ENCODE data around the gene PSMC5.

PSMC5 gene

GRCh38 chr17:63820963-63821561 lies 6.2 kb upstream of the PSMC5 start:
- DNase-seq (ENCODE audit: low spot score) = no peak

- DNase-seq (ENCODE audit: low spot score) = no peak
These were observed 5.4 kb upstream of the PSMC5 start for GRCh38 chr17:63821804-63822203.

- DNase-seq (ENCODE audit: low spot score) = no peak
These were observed 4.7 kb upstream of the PSMC5 start for GRCh38 chr17:63822537-63822936.

- DNase-seq (ENCODE audit: low spot score) = no peak
These were observed 3.4 kb upstream of the PSMC5 start for GRCh38 chr17:63823659-63824331.

- no peak for DNase-seq (ENCODE audit: low spot score)
These were observed 2.9 kb upstream of the PSMC5 start for GRCh38 chr17:63824362-63824761.

- peak; percentile 21 for DNase-seq (ENCODE audit: low spot score)
These were observed 696 bp upstream of the PSMC5 start for GRCh38 chr17:63826468-63827001.

- DNase-seq (ENCODE audit: low spot score) = no peak
These were observed 580 bp downstream of the PSMC5 start for GRCh38 chr17:63827801-63828221.

- no peak for DNase-seq (ENCODE audit: low spot score)
These were observed 1.7 kb downstream of the PSMC5 start for GRCh38 chr17:63828936-63829335.

- DNase-seq (ENCODE audit: low spot score) = no peak
These were observed 3.0 kb downstream of the PSMC5 start for GRCh38 chr17:63830278-63830677.

GRCh38 chr17:63830904-63831491 lies 3.8 kb downstream of the PSMC5 start:
- DNase-seq (ENCODE audit: low spot score) = no peak

GRCh38 chr17:63831505-63831904 lies 4.3 kb downstream of the PSMC5 start:
- DNase-seq (ENCODE audit: low spot score) = no peak

- DNase-seq (ENCODE audit: low spot score) = no peak
These were observed 4.8 kb downstream of the PSMC5 start for GRCh38 chr17:63832014-63832413.

- DNase-seq (ENCODE audit: low spot score) = no peak
These were observed 5.2 kb downstream of the PSMC5 start for GRCh38 chr17:63832455-63832854.

GRCh38 chr17:63833026-63833740 lies 6.0 kb downstream of the PSMC5 start:
- no peak for DNase-seq (ENCODE audit: low spot score)

GRCh38 chr17:63833741-63834373 lies 6.6 kb downstream of the PSMC5 start:
- DNase-seq (ENCODE audit: low spot score) = no peak

- peak; percentile 86 for DNase-seq (ENCODE audit: low spot score)
These were observed 7.4 kb downstream of the PSMC5 start for GRCh38 chr17:63834431-63835166.

GRCh38 chr17:63835167-63835720 lies 8.0 kb downstream of the PSMC5 start:
- no peak for DNase-seq (ENCODE audit: low spot score)

- no peak for DNase-seq (ENCODE audit: low spot score)
These were observed 9.6 kb downstream of the PSMC5 start for GRCh38 chr17:63836811-63837210.

GRCh38 chr17:63837480-63837879 lies 10.2 kb downstream of the PSMC5 start:
- DNase-seq (ENCODE audit: low spot score) = no peak

- DNase-seq (ENCODE audit: low spot score) = no peak
These were observed 10.8 kb downstream of the PSMC5 start for GRCh38 chr17:63837962-63838600.

All from hepatic stellate cell (primary cell).